Kidney tubule cell (primary cell): ENCODE data around the gene CPOX.
"Not testable (repeated sequence)": the region's sequence is repeated elsewhere in the genome, so short reads cannot be mapped to it uniquely, and the experiment has no call there.

ENCODE experiments used
- DNase-seq: peaks from one replicate; pipeline ENCODE4 v3.0.0-alpha.2; 2018; ENCODE audit warnings: low spot score

The CPOX gene

GRCh38 chr3:98561727-98562521 is 31.5 kb downstream of the CPOX start:
- DNase-seq = peak; percentile 40

GRCh38 chr3:98560911-98561310 is 32.5 kb downstream of the CPOX start:
- no peak for DNase-seq

GRCh38 chr3:98559769-98560168 is 33.6 kb downstream of the CPOX start:
- DNase-seq = not testable (repeated sequence)

DNA sequence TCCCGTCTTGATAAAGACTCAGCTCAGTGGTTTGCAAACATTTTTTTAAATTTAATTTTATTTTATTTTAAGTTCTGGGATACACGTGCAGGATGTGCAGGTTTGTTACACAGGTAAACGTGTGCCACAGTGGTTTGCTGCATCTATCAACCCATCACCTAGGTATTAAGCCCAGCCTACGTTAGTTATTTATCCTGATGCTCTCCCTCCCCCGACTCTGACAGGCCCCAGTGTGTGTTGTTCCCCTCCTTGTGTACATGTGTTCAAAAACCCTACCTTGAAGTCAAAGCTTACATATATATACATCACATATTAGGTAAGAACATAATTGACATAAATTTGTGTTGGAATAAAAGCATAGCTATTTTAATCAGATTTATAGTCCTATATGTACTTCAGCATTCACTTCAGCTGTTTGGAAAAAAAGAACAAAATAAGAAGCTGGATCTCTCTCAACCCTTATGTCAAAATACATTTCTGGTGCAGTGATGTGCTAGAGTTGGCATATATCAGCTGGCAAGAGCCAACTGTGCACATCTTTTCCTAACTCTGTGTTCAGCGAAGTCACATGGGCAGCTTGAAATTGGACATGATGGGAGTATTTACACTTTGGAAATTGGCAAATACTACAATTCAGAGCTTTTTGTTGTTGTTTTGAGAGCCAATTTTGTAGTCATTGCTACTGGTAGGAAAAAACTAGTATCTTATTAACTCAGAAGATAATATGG is 35.1 kb downstream of the CPOX start:
- no peak for DNase-seq

GRCh38 chr3:98557324-98558010 is 35.9 kb downstream of the CPOX start:
- peak; percentile 47 for DNase-seq

GRCh38 chr3:98556164-98557130 is 37.0 kb downstream of the CPOX start:
- DNase-seq = no peak

DNA sequence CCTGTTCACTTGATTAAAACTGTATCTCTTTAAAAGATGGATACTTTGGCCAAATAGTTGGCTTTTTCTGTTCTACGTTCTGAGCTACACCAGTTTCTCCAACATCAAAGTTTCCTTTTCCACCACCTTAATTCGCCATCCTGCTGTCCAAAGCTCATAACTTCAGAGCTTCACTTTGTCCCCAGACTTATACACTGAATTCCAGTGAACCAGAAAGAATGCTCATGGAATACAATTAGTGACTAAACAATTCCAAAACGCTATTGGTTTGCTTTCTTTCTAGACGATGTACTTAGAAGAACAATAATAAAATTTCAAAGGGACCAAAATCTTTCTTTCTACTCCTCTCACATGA is 38.4 kb downstream of the CPOX start:
- no peak for DNase-seq

DNA sequence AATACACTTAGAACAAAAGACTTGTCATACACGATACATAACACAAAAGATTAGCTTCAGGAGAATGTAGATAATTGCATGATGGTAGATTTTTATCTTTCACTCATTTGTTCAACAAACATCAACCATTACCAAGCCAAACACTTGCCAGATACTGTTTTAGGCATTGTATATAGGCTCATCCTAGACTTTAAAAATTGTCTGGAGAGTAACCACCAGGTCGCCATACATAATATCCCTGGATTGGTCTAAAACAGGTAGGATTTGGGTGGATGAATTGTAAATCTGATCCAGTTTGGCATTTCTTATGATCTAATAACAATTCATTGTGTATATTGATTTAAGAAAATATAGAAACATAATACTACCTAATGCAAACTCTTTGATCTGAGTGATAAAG is 38.8 kb downstream of the CPOX start:
- DNase-seq = no peak

DNA sequence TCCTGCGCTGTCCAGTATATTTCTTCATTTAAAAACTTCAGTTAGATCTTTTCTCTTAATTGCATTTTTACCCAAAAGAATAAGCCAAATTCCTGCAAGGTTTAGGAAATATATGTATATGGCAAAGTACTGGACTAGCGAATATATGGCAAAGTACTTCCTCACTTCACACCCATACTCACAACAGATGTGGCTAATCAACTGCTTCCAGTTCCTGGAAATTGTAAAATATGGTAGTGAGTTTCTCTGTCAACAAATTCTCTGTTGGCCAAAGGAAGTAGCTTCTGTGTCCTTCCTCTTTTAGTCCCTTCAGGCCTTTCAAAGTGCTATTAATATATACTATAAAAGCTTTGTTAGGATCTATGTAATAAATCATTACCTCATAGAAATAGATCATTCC is 39.7 kb downstream of the CPOX start:
- DNase-seq = no peak

GRCh38 chr3:98553021-98553563 is 40.3 kb downstream of the CPOX start:
- no peak for DNase-seq

- no peak for DNase-seq
Observed at GRCh38 chr3:98552232-98553020, 41.0 kb downstream of the CPOX start.

DNA sequence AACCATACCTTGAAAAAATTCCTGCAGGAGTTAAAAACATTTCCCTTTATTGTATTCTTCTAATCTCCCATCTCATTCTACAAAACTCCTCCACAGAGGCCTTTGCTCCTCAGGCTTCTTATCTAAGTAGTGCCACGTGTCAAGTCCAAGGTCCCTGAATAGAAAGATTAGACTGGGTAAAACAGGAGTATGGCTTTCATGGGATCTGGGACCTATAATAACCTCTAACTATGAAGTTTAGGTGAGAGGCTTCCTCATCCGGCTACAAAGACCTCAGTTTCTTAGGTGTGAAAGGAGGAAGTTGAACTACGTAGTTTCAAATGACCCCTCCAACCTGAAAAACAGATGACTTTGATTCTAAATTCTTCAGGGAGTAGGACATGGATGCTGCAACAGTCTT is 41.7 kb downstream of the CPOX start:
- no peak for DNase-seq

GRCh38 chr3:98551236-98551635 is 42.2 kb downstream of the CPOX start:
- no peak for DNase-seq

DNA sequence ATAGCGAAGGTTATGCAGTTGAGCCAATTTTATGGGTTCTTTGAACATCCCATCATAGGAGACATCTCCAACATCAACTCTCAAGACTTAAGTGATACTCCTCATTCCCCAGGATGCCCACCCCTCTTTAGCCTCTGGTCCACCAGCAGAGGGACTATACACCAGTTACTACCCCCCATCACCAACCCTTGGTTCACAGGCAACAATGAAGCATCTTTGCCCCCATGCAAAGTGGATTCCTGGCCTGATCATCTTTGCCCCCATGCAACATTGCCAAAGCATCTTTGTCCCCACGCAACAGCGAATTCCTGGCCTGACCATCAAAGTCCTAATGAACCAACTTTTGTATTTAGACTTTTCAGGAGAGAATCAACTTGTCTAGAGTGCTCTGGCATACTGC is 42.6 kb downstream of the CPOX start:
- no peak for DNase-seq

DNA sequence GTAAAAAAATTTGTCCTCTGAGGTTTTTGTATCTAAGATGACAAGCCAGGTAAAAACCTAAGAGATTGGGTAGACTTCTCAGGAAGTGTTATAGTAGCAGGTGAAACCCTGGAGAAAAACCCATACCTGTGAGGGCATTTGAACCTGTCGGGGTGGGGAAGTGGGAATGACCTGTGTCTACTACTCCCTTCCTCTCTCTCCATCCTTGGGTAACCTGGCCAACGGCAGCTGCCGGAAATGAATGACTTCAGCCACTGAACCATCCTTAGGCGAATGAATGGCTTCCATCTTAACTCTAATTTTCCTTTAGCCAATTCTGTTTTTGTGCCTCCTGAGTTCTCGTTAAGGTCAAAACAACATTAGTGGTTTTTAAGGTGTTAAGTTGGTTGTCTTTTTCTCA is 44.9 kb downstream of the CPOX start:
- DNase-seq = no peak

- DNase-seq = no peak
Observed at GRCh38 chr3:98545940-98546339, 47.5 kb downstream of the CPOX start.

- DNase-seq = peak; percentile 15
Observed at GRCh38 chr3:98542623-98543022, 50.8 kb downstream of the CPOX start.

DNA sequence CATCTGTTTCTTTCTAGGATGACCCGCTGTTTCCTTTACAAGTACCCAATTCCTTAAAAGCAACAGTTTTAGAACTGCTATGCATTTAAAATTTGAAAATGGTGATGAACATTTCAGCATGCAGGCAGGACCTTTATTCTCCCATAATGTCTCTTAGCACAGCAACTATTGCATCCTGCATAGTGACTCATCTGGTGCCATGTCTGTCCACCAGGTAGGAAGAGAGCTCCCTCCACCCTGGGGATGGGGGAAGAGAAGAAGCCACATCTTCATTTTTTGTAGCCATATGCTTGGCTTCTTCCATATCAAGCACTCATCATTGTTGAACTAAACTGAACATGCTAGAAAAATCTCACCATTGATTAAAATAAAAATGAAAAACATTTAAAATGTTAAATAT is 51.7 kb downstream of the CPOX start:
- DNase-seq = peak; percentile 44

GRCh38 chr3:98540346-98540745 is 53.1 kb downstream of the CPOX start:
- no peak for DNase-seq

GRCh38 chr3:98536456-98537017 is 56.9 kb downstream of the CPOX start:
- DNase-seq = peak; percentile 91
